Head of caudate nucleus (tissue), 42 donors: ENCODE data around the gene CD79B.

ENCODE experiments used
- DNase-seq, 42 donors: peaks; one replicate each; pipeline versions ENCODE4 v3.0.0 to v3.0.0-alpha.2; 2020 to 2021; ENCODE audit warnings: mixed read lengths in 7 of 42
- intact Hi-C: fragments of 100-400 bp; cut with DNase I; formaldehyde crosslinking; loops from one replicate; pipeline ENCODE4 v1.15.0; 2022

The CD79B gene

DNA sequence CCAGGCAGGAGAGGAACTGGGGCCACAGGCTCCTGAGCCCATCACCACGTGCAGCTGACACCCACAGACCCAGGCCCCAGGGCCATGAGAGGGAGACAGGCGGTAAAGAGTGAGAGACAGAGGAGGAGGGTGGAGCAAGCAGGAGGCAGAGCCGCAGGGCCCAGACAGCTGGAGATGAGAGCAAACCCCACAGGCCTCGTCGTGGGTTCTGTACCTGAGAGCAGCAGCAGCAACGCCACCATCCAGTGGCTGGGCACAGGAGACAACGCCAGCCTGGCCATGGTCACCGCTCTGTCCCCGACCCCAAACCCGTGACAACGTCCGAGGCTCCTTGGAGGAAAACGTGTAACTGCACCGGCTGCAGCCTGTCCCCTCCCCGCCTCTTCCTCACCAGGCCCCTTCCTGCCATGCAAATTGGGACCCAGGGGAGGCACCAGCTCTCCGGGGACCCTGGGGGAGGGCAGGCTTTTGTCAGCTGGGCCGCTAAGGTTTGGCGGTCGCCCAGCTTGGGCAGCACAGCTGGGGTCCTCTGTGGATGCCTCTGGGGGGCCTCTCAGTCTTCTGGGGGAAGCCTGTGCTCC lies at the start of gene CD79B:
Gene CD79B (minus strand): TSS at position 351 of the 581 bp plus-strand sequence. CDS start 70 bp downstream, at position 281.
- intact Hi-C loops = no loop called here
- DNase-seq = peak in 1 of 42 donors; percentile 24

GRCh38 chr17:63978272-63979200 lies 46.4 kb upstream of the CD79B start:
- no peak for DNase-seq
- intact Hi-C loops = no loop called here

- DNase-seq = no peak
- intact Hi-C loops = no loop called here
Measured at GRCh38 chr17:63976702-63977101, 44.6 kb upstream of the CD79B start.

GRCh38 chr17:63975541-63976092 lies 43.5 kb upstream of the CD79B start:
- DNase-seq = no peak
- intact Hi-C loops = no loop called here

DNA sequence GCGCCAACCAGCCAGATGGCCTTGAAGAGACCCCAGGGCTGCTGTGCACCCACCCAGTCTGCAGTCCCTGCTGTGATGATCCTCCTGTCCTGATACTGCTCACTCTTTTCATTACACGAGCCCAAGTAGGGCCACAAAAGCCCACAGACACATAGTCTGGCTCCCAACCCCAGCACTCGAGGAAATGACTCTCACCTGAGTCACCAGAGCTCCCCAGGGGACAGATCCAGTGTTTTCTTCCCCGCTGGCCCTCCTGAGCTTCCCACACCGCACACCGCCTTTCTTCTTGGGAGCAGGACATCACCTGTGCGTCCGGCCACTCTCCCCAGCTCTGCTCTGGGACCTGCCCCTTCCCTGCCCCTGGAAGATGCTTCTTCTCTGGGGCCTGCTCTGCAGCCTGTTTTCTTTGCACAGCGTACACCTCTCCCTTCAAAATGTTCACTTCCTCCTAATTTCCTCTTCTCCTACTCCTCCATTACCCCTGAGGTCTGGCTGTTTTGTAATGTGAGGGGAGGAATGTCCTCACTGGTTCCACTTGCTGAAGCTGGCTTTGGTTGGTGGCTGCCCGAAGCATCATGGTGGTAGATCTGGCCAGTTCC lies 42.6 kb upstream of the CD79B start:
- DNase-seq = peak in 1 of 42 donors; percentile 25
- intact Hi-C loops = no loop called here

- intact Hi-C loops = no loop called here
- DNase-seq = no peak
Measured at GRCh38 chr17:63973930-63974593, 41.9 kb upstream of the CD79B start.

DNA sequence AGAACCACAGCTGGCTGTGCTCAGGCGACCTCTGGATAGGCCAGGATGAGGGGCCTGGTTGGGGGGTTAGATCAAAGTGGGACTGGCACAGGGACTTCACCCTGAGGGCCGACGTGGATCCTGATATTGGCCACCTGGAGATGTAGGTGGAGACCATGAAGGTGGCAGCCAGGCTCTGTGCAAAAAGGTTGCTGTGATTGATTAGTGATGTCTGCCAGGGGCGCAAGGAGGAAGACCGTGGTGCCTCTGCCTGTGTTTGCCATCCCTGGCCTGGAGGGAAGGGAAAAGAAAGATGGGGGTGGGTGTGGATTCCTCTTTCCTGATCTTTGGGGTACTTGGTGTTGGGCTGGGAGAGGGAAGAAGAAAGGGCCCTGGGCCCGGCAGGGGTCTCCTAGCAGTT lies 41.1 kb upstream of the CD79B start:
- no peak for DNase-seq
- intact Hi-C loops = no loop called here

DNA sequence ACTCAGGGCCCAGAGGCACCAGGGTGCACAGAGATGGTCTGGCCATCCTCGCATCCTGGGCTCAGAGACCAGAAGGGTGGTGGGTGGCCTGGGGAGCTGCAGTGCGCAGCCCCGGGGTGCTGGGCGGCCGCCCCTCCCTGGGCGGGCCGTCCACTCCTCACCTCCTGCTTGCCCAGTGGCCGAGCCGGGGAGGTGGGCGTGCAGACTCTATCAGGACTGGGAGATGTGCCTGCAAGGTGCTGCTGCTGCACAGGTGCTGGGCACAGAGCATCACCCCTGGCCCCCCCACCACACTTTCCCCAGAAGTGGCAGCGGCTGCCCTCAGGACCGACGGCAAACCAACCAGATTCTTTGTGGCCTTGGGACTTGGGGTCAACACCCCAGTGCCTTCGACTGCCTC lies 40.7 kb upstream of the CD79B start, which contains the start of gene SCN4A:
Gene SCN4A (minus strand): TSS at position 123 of the 400 bp plus-strand sequence. CDS start 77 bp downstream, at position 46.
- intact Hi-C loops = no loop called here
- DNase-seq = no peak

- DNase-seq = no peak
- intact Hi-C loops = no loop called here
Measured at GRCh38 chr17:63969278-63969677, 37.1 kb upstream of the CD79B start.

DNA sequence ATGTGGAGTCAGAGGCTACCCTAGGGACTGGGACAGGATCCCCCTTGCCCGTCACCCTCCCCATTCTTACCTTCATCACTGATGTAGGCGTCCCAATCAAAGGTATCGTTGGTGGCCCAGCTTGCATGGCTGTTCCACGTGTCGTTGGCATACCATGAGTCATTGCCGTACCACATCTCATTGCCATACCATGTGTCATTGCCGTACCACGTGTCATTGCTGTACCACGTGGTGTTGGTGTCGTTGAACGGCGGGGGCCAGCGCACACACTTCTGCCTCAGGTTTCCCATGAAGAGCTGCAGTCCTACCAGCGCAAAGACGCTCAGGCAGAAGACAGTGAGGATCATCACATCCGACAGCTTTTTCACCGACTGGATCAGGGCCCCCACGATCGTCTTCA lies 35.8 kb upstream of the CD79B start:
- intact Hi-C loops = no loop called here
- no peak for DNase-seq

DNA sequence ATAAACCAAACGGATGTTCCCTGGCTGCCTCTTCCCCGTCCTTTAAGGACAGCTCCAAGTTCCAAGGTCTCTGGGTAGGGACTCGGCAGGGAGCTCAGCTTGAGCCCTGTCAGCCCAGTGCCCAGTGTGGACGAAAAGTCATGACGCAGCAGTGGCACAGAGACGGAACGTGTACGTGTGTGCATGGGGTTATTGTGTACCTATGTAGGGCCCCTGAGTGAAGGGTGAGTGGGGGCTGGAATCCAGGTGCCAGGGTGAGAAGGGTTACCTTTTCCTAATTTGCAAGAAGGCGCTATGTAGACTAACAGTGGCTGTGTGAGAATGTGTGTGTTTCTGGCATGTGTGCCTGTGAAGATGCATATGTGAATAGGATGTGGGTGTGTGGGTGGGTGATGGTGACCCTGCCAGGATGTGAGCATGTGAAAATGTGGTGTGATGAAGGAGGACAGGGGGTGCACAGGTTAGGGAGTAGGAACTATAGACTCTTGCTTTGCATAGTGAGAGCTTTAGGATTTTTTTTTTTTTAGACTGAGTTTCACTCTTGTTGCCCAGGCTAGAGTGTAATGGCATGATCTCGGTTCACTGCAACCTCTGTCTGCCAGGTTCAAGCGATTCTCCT lies 34.6 kb upstream of the CD79B start:
- intact Hi-C loops = no loop called here
- DNase-seq = no peak

- intact Hi-C loops = no loop called here
- no peak for DNase-seq
Measured at GRCh38 chr17:63963123-63963522, 31.0 kb upstream of the CD79B start.

DNA sequence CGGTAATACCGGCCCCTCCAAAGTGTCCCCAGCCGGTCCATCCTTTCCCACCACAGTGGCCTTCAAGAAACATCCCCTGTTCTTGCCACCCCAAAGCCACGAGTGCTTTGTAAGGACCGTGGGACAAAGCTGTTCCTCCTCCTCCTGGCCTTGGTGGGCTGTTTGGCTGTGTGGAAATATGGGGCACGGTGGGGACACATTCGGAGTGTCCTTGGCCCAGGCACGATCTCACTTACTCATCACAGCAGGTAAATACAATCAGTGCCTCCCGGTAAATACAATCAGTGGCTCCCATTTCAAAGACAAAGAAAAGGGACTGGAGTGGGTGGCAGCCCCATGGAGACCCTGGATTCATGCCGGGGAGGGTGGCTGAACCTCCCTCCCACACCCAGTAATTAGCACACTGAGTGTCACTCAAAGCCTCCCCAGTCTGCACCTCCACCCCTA lies 30.2 kb upstream of the CD79B start:
- intact Hi-C loops = no loop called here
- DNase-seq = no peak

GRCh38 chr17:63961355-63962212 lies 29.5 kb upstream of the CD79B start:
- intact Hi-C loops = no loop called here
- DNase-seq = peak in 2 of 42 donors; percentile 17 to 36

DNA sequence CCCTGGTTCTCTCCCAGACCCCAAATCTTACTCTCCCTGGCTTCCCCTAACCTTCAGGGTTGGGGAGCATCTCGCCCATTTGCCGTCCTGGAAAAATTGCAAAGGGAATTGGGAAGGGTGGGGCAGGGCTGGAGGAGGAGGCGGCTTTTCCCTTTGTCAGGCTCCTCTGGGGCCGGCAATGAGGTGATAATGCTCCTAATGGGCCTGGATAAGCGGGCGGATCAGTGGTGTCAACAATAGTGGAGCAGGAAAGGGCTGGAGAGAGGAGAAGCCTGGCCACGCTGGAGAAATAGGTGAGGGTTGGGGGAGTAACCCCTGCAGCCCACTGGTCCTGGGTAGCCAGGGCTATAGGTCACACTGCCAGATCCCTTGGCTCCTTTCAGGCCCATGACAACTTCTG lies 28.3 kb upstream of the CD79B start:
- intact Hi-C loops = no loop called here
- no peak for DNase-seq

- intact Hi-C loops = no loop called here
- DNase-seq = no peak
Measured at GRCh38 chr17:63960006-63960405, 27.9 kb upstream of the CD79B start.

- intact Hi-C loops = no loop called here
- DNase-seq = no peak
Measured at GRCh38 chr17:63956296-63956920, 24.3 kb upstream of the CD79B start.
